GM12878 (cell line): ENCODE results near the gene ADCYAP1. TPM values are rescaled to one million over a fixed set of nuclear protein-coding genes. Genes with fewer than 3 reads are reported as not detected.
"Not testable (repeated sequence)": the region's sequence is repeated elsewhere in the genome, so short reads cannot be mapped to it uniquely, and the experiment has no call there.

ENCODE experiments used
- ATAC-seq: fragments of 200-7000 bp; cut with Tn5 transposase; 3 replicates; pipeline ENCODE4 v1.9.1; 2020; ENCODE audit warnings: mild to moderate bottlenecking, moderate library complexity
- BruUV-seq: library from RNA; stranded (reverse); fragments of 400-500 nt; replicated peaks from 2 replicates; lab custom pipeline; 2021; lab: Mats Ljungman, UMichigan
- CTCF ChIA-PET: fragments of 300-600 bp; sonication (Branson Sonifier 250); formaldehyde crosslinking; extraction: SDS; loops from one replicate; lab custom pipeline; 2021; ENCODE audit warnings: inconsistent platforms; lab: Yijun Ruan, JAX
- POLR2A ChIA-PET: fragments of 350-600 bp; formaldehyde crosslinking; extraction: SDS; loops from one replicate; lab custom pipeline; 2021; ENCODE audit warnings: inconsistent platforms; lab: Charles Lee
- RAD21 ChIA-PET: fragments of 300-600 bp; sonication (Branson Sonifier 250); formaldehyde crosslinking; loops from one replicate; lab custom pipeline; 2023; ENCODE audit warnings: antibody characterized with exemption; ENCODE audit not compliant: unreplicated experiment; lab: Charles Lee
- SMC1A ChIA-PET: fragments of 300-600 bp; sonication (Branson Sonifier 250); formaldehyde crosslinking; loops from one replicate; lab custom pipeline; 2023; ENCODE audit not compliant: unreplicated experiment, uncharacterized antibody; lab: Charles Lee
- DNase-seq: peaks from one replicate; pipeline ENCODE4 v3.0.0-alpha.2; 2011; ENCODE audit warnings: low read depth, low spot score
- FAIRE-seq: peaks from 3 replicates; lab custom pipeline; 2011; peaks lifted over from hg19 to GRCh38; lab: Jason Lieb, UNC
- H2AFZ ChIP-seq: 2 replicates; pipeline ENCODE4 v1.6.0; 2011; ENCODE audit warnings: low read depth, low read length, control low read depth; ENCODE audit not compliant: control insufficient read depth
- H3K27ac ChIP-seq: 2 replicates; pipeline ENCODE4 v1.5.1; 2011; ENCODE audit warnings: control low read depth; ENCODE audit not compliant: control insufficient read depth, insufficient read depth
- H3K27me3 ChIP-seq, 2 experiments: replicated peaks in 1 of 2; 2 replicates each; pipeline versions ENCODE4 v1.6.0 to v1.6.1; 2011; ENCODE audit warnings: low read length in 1 of 2; ENCODE audit not compliant: control insufficient read depth in 2 of 2, insufficient read depth in 2 of 2
- H3K36me3 ChIP-seq, 2 experiments: 2 replicates each; pipeline ENCODE4 v1.5.1; 2011; ENCODE audit warnings: low read length in 1 of 2; ENCODE audit not compliant: control insufficient read depth in 2 of 2, insufficient read depth in 2 of 2
- H3K4me1 ChIP-seq: 2 replicates; pipeline ENCODE4 v1.6.1; 2011; ENCODE audit warnings: mild to moderate bottlenecking, low read length, moderate library complexity, mixed read lengths; ENCODE audit not compliant: control insufficient read depth, insufficient read depth
- H3K4me2 ChIP-seq: 2 replicates; pipeline ENCODE4 v1.6.0; 2011; ENCODE audit warnings: control low read depth; ENCODE audit not compliant: control insufficient read depth, insufficient read depth
- H3K4me3 ChIP-seq: fragments of 200-600 bp; sonication (generic); 2 replicates; pipeline ENCODE4 v1.5.1; 2016
- H3K79me2 ChIP-seq: 2 replicates; pipeline ENCODE4 v1.6.0; 2011; ENCODE audit warnings: low read length; ENCODE audit not compliant: control insufficient read depth, insufficient read depth
- H3K9ac ChIP-seq: 2 replicates; pipeline ENCODE4 v1.8.0; 2011; ENCODE audit warnings: low read length, control low read depth, mixed read lengths; ENCODE audit not compliant: control insufficient read depth, insufficient read depth
- H3K9me3 ChIP-seq: replicated peaks from 3 replicates; pipeline ENCODE4 v1.5.1; 2011; ENCODE audit warnings: mild to moderate bottlenecking, low read length; ENCODE audit not compliant: control insufficient read depth, insufficient read depth
- H4K20me1 ChIP-seq: 2 replicates; pipeline ENCODE4 v1.6.0; 2011; ENCODE audit not compliant: control insufficient read depth, insufficient read depth
- BMI1 ChIP-seq: fragments of 450-650 bp; IDR thresholded peaks from 2 replicates; pipeline ENCODE4 v1.6.1; 2016; ENCODE audit warnings: mild to moderate bottlenecking, moderate library complexity, borderline replicate concordance
- E2F8 ChIP-seq: fragments of 450-650 bp; IDR thresholded peaks from 2 replicates; pipeline ENCODE4 v1.6.1; 2018; ENCODE audit warnings: mild to moderate bottlenecking, low read depth, moderate library complexity; ENCODE audit not compliant: partially characterized antibody
- EP300 ChIP-seq, 2 experiments: fragments of 150-350 bp in 1 of 2; IDR thresholded peaks; 2 replicates each; pipeline ENCODE4 v1.6.1; 2011 to 2012; ENCODE audit warnings: low read depth in 2 of 2, low read length in 2 of 2, borderline replicate concordance in 1 of 2, improper control_type of control experiment in 1 of 2, inconsistent platforms in 1 of 2; ENCODE audit not compliant: control insufficient read depth in 1 of 2
- HDAC6 ChIP-seq: fragments of 200-600 bp; sonication (generic); IDR thresholded peaks from one replicate; pipeline ENCODE4 v1.8.0; 2017; ENCODE audit warnings: antibody characterized with exemption; ENCODE audit not compliant: unreplicated experiment
- IRF5 ChIP-seq: fragments of 450-650 bp; IDR thresholded peaks from 2 replicates; pipeline ENCODE4 v1.6.1; 2017; ENCODE audit warnings: borderline replicate concordance
- LARP7 ChIP-seq: fragments of 450-650 bp; IDR thresholded peaks from 2 replicates; pipeline ENCODE4 v1.6.1; 2017; ENCODE audit warnings: mild to moderate bottlenecking
- NR2C2 ChIP-seq: IDR thresholded peaks from 2 replicates; pipeline ENCODE4 v1.6.1; 2011; ENCODE audit warnings: borderline replicate concordance, low read depth; ENCODE audit not compliant: control insufficient read depth, insufficient read length
- SMAD5 ChIP-seq: IDR thresholded peaks from 2 replicates; pipeline ENCODE4 v1.6.1; 2016; ENCODE audit warnings: antibody characterized with exemption, low read depth
- SPI1 ChIP-seq: IDR thresholded peaks from 2 replicates; pipeline ENCODE4 v1.6.1; 2011; ENCODE audit warnings: low read depth, mild to moderate bottlenecking, low read length, moderate library complexity, borderline replicate concordance; ENCODE audit not compliant: insufficient read depth
- SRF ChIP-seq, 2 experiments: IDR thresholded peaks; 2 replicates each; pipeline ENCODE4 v1.6.1; 2011; ENCODE audit warnings: low read depth in 2 of 2, low read length in 2 of 2, mild to moderate bottlenecking in 1 of 2, moderate library complexity in 1 of 2
- WGBS: methylation state at CpG from one replicate; pipeline ENCODE4 v1.1.6; 2016; ENCODE audit warnings: low lambda C conversion rate; ENCODE audit not compliant: insufficient replicate concordance, insufficient coverage; ENCODE audit errors: missing lambda C conversion rate; 5-methylcytosine and 5-hydroxymethylcytosine counted together
- in situ Hi-C: fragments of 300-500 bp; cut with MboI; formaldehyde crosslinking; loops from 9 replicates; pipeline ENCODE4 v1.14.3; 2018; ENCODE audit warnings: mixed read lengths
- intact Hi-C: fragments of 100-400 bp; cut with micrococcal nuclease; formaldehyde crosslinking; loops from one replicate; pipeline ENCODE4 v1.14.2; 2022; ENCODE audit not compliant: unreplicated experiment
- polyA plus RNA-seq, 11 experiments: library from polyadenylated mRNA; depleted of rRNA in 4 of 11; unstranded in 6 of 11; stranded (reverse) in 5 of 11; fragments of >200 nt; fragmentation: Nextera tagmentation in 4 of 11; fragmentation: Illumina TruSeq in 1 of 11; extraction: Ambion mirVana in 4 of 11; extraction: Trizol in 1 of 11; gene quantifications; 1 replicate in 1 of 11; 2 replicates in 10 of 11; pipeline versions ENCODE4 v1.2.1 to v1.2.3, GENCODE V29; 2011 to 2016; ENCODE audit warnings: inconsistent platforms in 2 of 11, missing spikeins in 2 of 11, low read depth in 1 of 11
- total RNA-seq, 4 experiments: library from RNA; depleted of rRNA in 3 of 4; stranded (reverse); fragments of >200 nt in 3 of 4; fragmentation: Illumina TruSeq in 1 of 4; extraction: Trizol in 1 of 4; gene quantifications; 2 replicates each; pipeline versions ENCODE4 v1.2.1 to v1.2.3, GENCODE V29; 2013 to 2021

The ADCYAP1 gene
- total and polyA plus RNA-seq, 10 of the 15 experiments (the other 5 are each of a cell fraction or from before 2014, with no cell fraction given), result 0.02 TPM; not detected in 9

GRCh38 chr18:867257-867656 is 37.4 kb upstream of the ADCYAP1 start:
- ChIA-PET POLR2A (interaction anchor here (0.6 kb wide), 1 partner anchor 257 kb away, joined by 3 read pairs; no protein-coding TSS in a partner anchor), RAD21 (interaction anchor here (1.0 kb wide), 1 partner anchor 94 kb away, joined by 3 read pairs; no protein-coding TSS in a partner anchor), SMC1A (no interaction called here), CTCF (interaction anchor here (0.9 to 1.4 kb wide), 3 partner anchors 91 to 796 kb away, joined by 3 to 5 read pairs (median 3); no protein-coding TSS in a partner anchor)
- WGBS, result 45% methylated on average over 3 of the region's 3 CpGs
- H3K4me3 ChIP-seq, result no peak overlapping the region
- H3K4me2 ChIP-seq, result no peak overlapping the region
- BruUV-seq, result no TSS peak
- H3K9me3 ChIP-seq, result no peaks in the 10 kb centered on the region
- no peaks in the 10 kb centered on the region for H4K20me1 ChIP-seq
- intact Hi-C loops, result loop anchor here (5.0 to 10.0 kb wide), 3 partner anchors 718 to 1680 kb away; no protein-coding TSS in a partner anchor
- ATAC-seq, result no peak
- DNase-seq, result no peak
- no peaks in the 10 kb centered on the region for H3K79me2 ChIP-seq
- TF ChIP-seq SMAD5, result no peak
- no peak for TF ChIP-seq SRF (IDR thresholded peaks at IDR 0.05; ENCODE audit: low read depth in 2 of 2, low read length in 2 of 2)
- TF ChIP-seq IRF5, result no peak
- TF ChIP-seq NR2C2, result no peak
- TF ChIP-seq LARP7, result no peak
- no peak for TF ChIP-seq BMI1
- TF ChIP-seq HDAC6, result no peak
- TF ChIP-seq EP300 (IDR thresholded peaks at IDR 0.05; ENCODE audit: borderline replicate concordance in 1 of 2, control insufficient read depth in 1 of 2, low read depth in 2 of 2, low read length in 2 of 2), result no peak
- no peak for TF ChIP-seq E2F8
- no peak for TF ChIP-seq SPI1
- H3K9ac ChIP-seq, result no peak overlapping the region
- no peaks in the 10 kb centered on the region for H3K36me3 ChIP-seq
- no peaks in the 10 kb centered on the region for H3K4me1 ChIP-seq
- in situ Hi-C loops, result loop anchor here (10.0 to 25.0 kb wide), 5 partner anchors 620 to 1688 kb away; no protein-coding TSS in a partner anchor
- H3K27ac ChIP-seq, result no peak overlapping the region
- no peak for FAIRE-seq
- H2AFZ ChIP-seq, result no peak overlapping the region
- no peaks in the 10 kb centered on the region; a peak in 2 of 4 replicates for H3K27me3 ChIP-seq

- H4K20me1 ChIP-seq, H3K9ac ChIP-seq, H3K4me3 ChIP-seq, H3K4me2 ChIP-seq, intact Hi-C loops, H2AFZ ChIP-seq, H3K4me1 ChIP-seq, H3K27me3 ChIP-seq, DNase-seq, H3K79me2 ChIP-seq, H3K36me3 ChIP-seq, FAIRE-seq, H3K27ac ChIP-seq, H3K9me3 ChIP-seq, POLR2A ChIA-PET, SMC1A ChIA-PET, ATAC-seq, RAD21 ChIA-PET, BruUV-seq: not testable (repeated sequence)
- WGBS, result 59% methylated on average over 3 of the region's 3 CpGs
- in situ Hi-C loops, result loop anchor here (5.0 to 25.0 kb wide), 3 partner anchors 89 to 1214 kb away; no protein-coding TSS in a partner anchor
- CTCF ChIA-PET, result interaction anchor here (1.5 kb wide), 1 partner anchor 8 kb away, joined by 5 read pairs; no protein-coding TSS in a partner anchor
Observed at GRCh38 chr18:873426-873825, 31.2 kb upstream of the ADCYAP1 start.
